OCI-LY3 (cell line): ENCODE results near the gene LRRFIP2.

Source experiments
- CTCF ChIP-seq: fragments of 200-600, 300-600 bp; sonication (generic); IDR thresholded peaks from 2 replicates; pipeline ENCODE4 v1.5.1; 2014; ENCODE audit warnings: antibody characterized with exemption, low read length, low read depth
- EZH2phosphoT487 ChIP-seq: fragments of 200-600 bp; shearing (Covaris generic); IDR thresholded peaks from 2 replicates; pipeline ENCODE4 v1.6.1; 2018; ENCODE audit warnings: antibody characterized with exemption, mixed run types, low read depth

- no peak for TF ChIP-seq CTCF
- no peak for TF ChIP-seq EZH2phosphoT487
Measured at GRCh38 chr3:37221407-37221806, 47.0 kb upstream of the LRRFIP2 start.
